ENCODE results near the gene TSPAN32. TPM values are rescaled to one million over a fixed set of nuclear protein-coding genes. Genes with fewer than 3 reads are reported as not detected.

The TSPAN32 gene
- total RNA-seq, 1 experiment from 2014 or later, result not detected

- no peak for TF ChIP-seq CTCF (IDR thresholded peaks at IDR 0.05; ENCODE audit: unreplicated experiment)
- no peak overlapping the region for H3K4me3 Mint-ChIP-seq (ENCODE audit: unreplicated experiment)
- H3K27me3 Mint-ChIP-seq (ENCODE audit: insufficient read depth, unreplicated experiment), result no peaks in the 10 kb centered on the region
- no peaks in the 10 kb centered on the region for H3K4me1 Mint-ChIP-seq (ENCODE audit: insufficient read depth, unreplicated experiment)
- no peak overlapping the region for H3K27ac Mint-ChIP-seq (ENCODE audit: low read depth, unreplicated experiment)
- intact Hi-C loops (cut with micrococcal nuclease), result no loop called here
- POLR2A ChIA-PET, result no interaction called here
- CTCF ChIA-PET, result no interaction called here
- BruUV-seq (replicated peaks), result no TSS peak
- H3K9me3 Mint-ChIP-seq (ENCODE audit: unreplicated experiment), result peaks cover 14% of the 10 kb centered on the region
- H3K36me3 Mint-ChIP-seq (ENCODE audit: insufficient read depth, unreplicated experiment), result no peaks in the 10 kb centered on the region
- DNase-seq (ENCODE audit: unreplicated experiment), result no peak
Observed at GRCh38 chr11:2345050-2345449, 43.2 kb downstream of the TSPAN32 start.

- intact Hi-C loops (cut with micrococcal nuclease), result no loop called here
- no peaks in the 10 kb centered on the region for H3K36me3 Mint-ChIP-seq (ENCODE audit: insufficient read depth, unreplicated experiment)
- no peak overlapping the region for H3K27ac Mint-ChIP-seq (ENCODE audit: low read depth, unreplicated experiment)
- BruUV-seq (replicated peaks), result no TSS peak
- ChIA-PET POLR2A (interaction anchor here (0.7 kb wide), 1 partner anchor 12 kb away, joined by 3 read pairs; no protein-coding TSS in a partner anchor), CTCF (interaction anchor here (1.0 kb wide), 1 partner anchor 73 kb away, joined by 3 read pairs; no protein-coding TSS in a partner anchor)
- no peak overlapping the region for H3K4me3 Mint-ChIP-seq (ENCODE audit: unreplicated experiment)
- DNase-seq (ENCODE audit: unreplicated experiment), result no peak
- no peaks in the 10 kb centered on the region for H3K27me3 Mint-ChIP-seq (ENCODE audit: insufficient read depth, unreplicated experiment)
- H3K4me1 Mint-ChIP-seq (ENCODE audit: insufficient read depth, unreplicated experiment), result no peaks in the 10 kb centered on the region
- peaks cover 14% of the 10 kb centered on the region for H3K9me3 Mint-ChIP-seq (ENCODE audit: unreplicated experiment)
- TF ChIP-seq CTCF (IDR thresholded peaks at IDR 0.05; ENCODE audit: unreplicated experiment), result no peak
Observed at GRCh38 chr11:2346014-2346413, 44.2 kb downstream of the TSPAN32 start.

- BruUV-seq (replicated peaks), result no TSS peak
- intact Hi-C loops (cut with micrococcal nuclease), result no loop called here
- POLR2A ChIA-PET, result no interaction called here
- Mint-ChIP-seq H3K9me3 (ENCODE audit: unreplicated experiment) (peaks cover 14% of the 10 kb centered on the region), H3K4me3 (ENCODE audit: unreplicated experiment) (no peak overlapping the region), H3K36me3 (ENCODE audit: insufficient read depth, unreplicated experiment) (no peaks in the 10 kb centered on the region), H3K27ac (ENCODE audit: low read depth, unreplicated experiment) (no peak overlapping the region), H3K27me3 (ENCODE audit: insufficient read depth, unreplicated experiment) (no peaks in the 10 kb centered on the region), H3K4me1 (ENCODE audit: insufficient read depth, unreplicated experiment) (no peaks in the 10 kb centered on the region)
- no peak for DNase-seq (ENCODE audit: unreplicated experiment)
- no peak for TF ChIP-seq CTCF (IDR thresholded peaks at IDR 0.05; ENCODE audit: unreplicated experiment)
- CTCF ChIA-PET, result interaction anchor here (1.0 kb wide), 1 partner anchor 72 kb away, joined by 3 read pairs; no protein-coding TSS in a partner anchor
Observed at GRCh38 chr11:2346586-2347307, 44.9 kb downstream of the TSPAN32 start.

DNA sequence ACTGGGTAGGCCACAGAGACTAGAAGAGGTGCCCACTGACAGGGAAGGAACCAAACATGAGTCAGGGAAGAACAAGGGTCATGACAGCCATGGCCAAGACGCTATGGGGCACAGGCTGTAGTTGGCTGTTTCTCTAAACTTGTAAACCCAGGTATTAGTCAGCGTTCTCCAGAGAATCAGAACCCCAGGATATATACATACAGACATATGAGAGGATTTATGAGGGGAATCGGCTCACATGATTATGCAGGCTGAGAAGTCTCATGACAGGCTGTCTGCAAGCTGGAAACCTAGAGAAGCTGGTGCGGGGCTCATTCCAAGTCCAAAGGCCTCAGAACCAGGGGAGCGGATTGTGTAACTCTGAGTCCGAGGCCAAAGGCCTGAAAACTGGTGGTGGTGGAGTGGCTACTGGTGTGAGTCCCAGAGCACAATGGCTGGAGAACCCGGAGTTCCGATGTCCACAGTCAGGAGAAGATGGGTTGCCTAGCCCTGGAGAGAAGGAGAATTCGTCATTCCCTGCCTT lies 45.6 kb downstream of the TSPAN32 start:
- no peak for TF ChIP-seq CTCF (IDR thresholded peaks at IDR 0.05; ENCODE audit: unreplicated experiment)
- BruUV-seq (replicated peaks), result no TSS peak
- Mint-ChIP-seq H3K27ac (ENCODE audit: low read depth, unreplicated experiment) (no peak overlapping the region), H3K27me3 (ENCODE audit: insufficient read depth, unreplicated experiment) (no peaks in the 10 kb centered on the region), H3K4me1 (ENCODE audit: insufficient read depth, unreplicated experiment) (no peaks in the 10 kb centered on the region), H3K36me3 (ENCODE audit: insufficient read depth, unreplicated experiment) (no peaks in the 10 kb centered on the region), H3K9me3 (ENCODE audit: unreplicated experiment) (peaks cover 14% of the 10 kb centered on the region), H3K4me3 (ENCODE audit: unreplicated experiment) (no peak overlapping the region)
- CTCF ChIA-PET, result no interaction called here
- POLR2A ChIA-PET, result no interaction called here
- DNase-seq (ENCODE audit: unreplicated experiment), result no peak
- intact Hi-C loops (cut with micrococcal nuclease), result no loop called here
